Uterus (tissue), 4 donors: ENCODE data around the gene CD3G. TPM values are rescaled to one million over a fixed set of nuclear protein-coding genes. Genes with fewer than 3 reads are reported as not detected.
"Not testable (repeated sequence)": the region's sequence is repeated elsewhere in the genome, so short reads cannot be mapped to it uniquely, and the experiment has no call there.

Experiments used
- DNase-seq, 2 donors: peaks; one replicate each; pipeline ENCODE4 v3.0.0-alpha.2; 2019 to 2020
- H3K27ac ChIP-seq, 2 donors: fragments of 200-600 bp; sonication (generic); 1 replicate in 1 of 2; 2 replicates in 1 of 2; pipeline ENCODE4 v1.5.1; 2016 to 2018
- H3K27me3 ChIP-seq, 2 donors: fragments of 200-600 bp; sonication (generic); one replicate each; pipeline ENCODE4 v1.5.1; 2018 to 2019; ENCODE audit warnings: control low read depth in 1 of 2
- H3K36me3 ChIP-seq, 2 donors: fragments of 200-600 bp; sonication (generic); one replicate each; pipeline ENCODE4 v1.5.1; 2019; ENCODE audit warnings: control low read depth in 1 of 2
- H3K4me1 ChIP-seq, 2 donors: fragments of 200-600 bp; sonication (generic); one replicate each; pipeline ENCODE4 v1.5.1; 2018 to 2019; ENCODE audit warnings: control low read depth in 1 of 2
- H3K4me3 ChIP-seq, 2 donors: fragments of 200-600 bp; sonication (generic); 1 replicate in 1 of 2; 2 replicates in 1 of 2; pipeline ENCODE4 v1.5.1; 2018 to 2019; ENCODE audit warnings: mild to moderate bottlenecking in 1 of 2
- H3K9me3 ChIP-seq, 2 donors: fragments of 200-600 bp; sonication (generic); one replicate each; pipeline ENCODE4 v1.5.1; 2019; ENCODE audit warnings: control low read depth in 1 of 2
- POLR2A ChIP-seq, 2 donors: fragments of 450-650 bp; IDR thresholded peaks; one replicate each; pipeline ENCODE4 v1.6.1; 2016; ENCODE audit warnings: antibody characterized with exemption in 2 of 2, mild to moderate bottlenecking in 1 of 2, moderate library complexity in 1 of 2
- intact Hi-C: fragments of 100-400 bp; cut with DNase I; formaldehyde crosslinking; loops from one replicate; pipeline ENCODE4 v1.15.1; 2023; ENCODE audit warnings: low total_unique reads
- small RNA-seq: library from RNA; depleted of rRNA; stranded (forward); fragments of <200 nt; gene quantifications from one replicate; pipeline ENCODE3, GENCODE V24; 2016
- total RNA-seq, 4 donors: library from RNA; depleted of rRNA in 3 of 4; stranded (reverse); fragments of >200 nt in 3 of 4; gene quantifications; one replicate each; pipeline versions ENCODE4 v1.1.0 to v1.2.4, GENCODE V29; 2014 to 2023
- TF ChIP-seq, protein P1 (sequence below), 4 experiments: fragments of 200-600 bp in 2 of 4; fragments of 450-650 bp in 2 of 4; sonication (generic) in 2 of 4; IDR thresholded peaks; one replicate each; pipeline ENCODE4 v1.5.1; 2016 to 2019; ENCODE audit warnings: antibody characterized with exemption in 4 of 4, mild to moderate bottlenecking in 2 of 4, moderate library complexity in 1 of 4
- donor health status: DM: yes; HTN: yes; CAD: no.

CD3G gene
- total RNA-seq, 4 donors from 2014 or later: 0.34 to 6.2 TPM; not detected in 2

DNA sequence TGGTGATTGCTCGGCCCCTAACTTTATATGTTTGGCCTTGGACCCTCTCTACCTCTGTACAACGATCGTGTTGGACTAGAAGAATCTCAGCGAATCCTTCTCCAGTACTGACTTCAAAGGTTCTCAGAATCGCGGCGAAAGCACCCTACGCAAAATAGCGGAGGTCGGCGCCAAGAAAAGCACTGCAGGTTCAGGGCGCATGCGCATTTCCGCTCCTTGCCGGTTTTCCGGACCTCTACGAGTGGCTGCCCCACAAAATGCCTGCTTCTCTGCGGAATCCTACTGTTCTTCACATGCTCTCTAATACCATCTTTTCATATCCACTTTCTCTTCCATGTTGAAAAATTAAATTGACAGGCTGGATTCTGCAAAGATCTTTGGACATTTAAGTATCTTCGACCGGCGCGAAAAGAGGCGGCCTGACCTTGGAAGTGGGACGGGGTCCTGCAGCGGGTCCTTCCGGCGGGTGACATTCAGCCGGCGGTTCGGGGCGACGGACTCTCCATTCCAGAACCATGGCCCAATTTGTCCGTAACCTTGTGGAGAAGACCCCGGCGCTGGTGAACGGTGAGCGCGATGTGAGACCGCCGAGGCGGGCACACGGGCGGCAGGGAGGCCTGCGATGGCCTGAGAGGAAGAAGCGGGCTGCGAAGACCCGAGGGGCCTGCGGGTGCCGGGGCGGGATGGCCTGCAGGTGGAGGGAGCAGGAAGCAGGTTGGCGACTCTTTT lies 57.2 kb downstream of the CD3G start, which contains the start of gene ATP5MG:
Gene ATP5MG, plus strand, starts transcription at position 456 of the 729 bp plus-strand sequence. Its CDS starts 60 bp downstream, at position 516.
- no peaks in the 10 kb centered on the region for H3K36me3 ChIP-seq
- H3K4me1 ChIP-seq: peaks cover 3 to 15% of the 10 kb centered on the region in 2 donors
- intact Hi-C loops: no loop called here
- DNase-seq: peak; percentile 87 to 88
- no peaks in the 10 kb centered on the region for H3K9me3 ChIP-seq
- H3K27me3 ChIP-seq: no peaks in the 10 kb centered on the region
- peak within 1 kb of the TSS; percentile 81 to 93 for H3K27ac ChIP-seq
- TF ChIP-seq POLR2A (IDR thresholded peaks at IDR 0.05): peak in 1 of 2 donors; percentile 28
- TF ChIP-seq, protein P1, sequence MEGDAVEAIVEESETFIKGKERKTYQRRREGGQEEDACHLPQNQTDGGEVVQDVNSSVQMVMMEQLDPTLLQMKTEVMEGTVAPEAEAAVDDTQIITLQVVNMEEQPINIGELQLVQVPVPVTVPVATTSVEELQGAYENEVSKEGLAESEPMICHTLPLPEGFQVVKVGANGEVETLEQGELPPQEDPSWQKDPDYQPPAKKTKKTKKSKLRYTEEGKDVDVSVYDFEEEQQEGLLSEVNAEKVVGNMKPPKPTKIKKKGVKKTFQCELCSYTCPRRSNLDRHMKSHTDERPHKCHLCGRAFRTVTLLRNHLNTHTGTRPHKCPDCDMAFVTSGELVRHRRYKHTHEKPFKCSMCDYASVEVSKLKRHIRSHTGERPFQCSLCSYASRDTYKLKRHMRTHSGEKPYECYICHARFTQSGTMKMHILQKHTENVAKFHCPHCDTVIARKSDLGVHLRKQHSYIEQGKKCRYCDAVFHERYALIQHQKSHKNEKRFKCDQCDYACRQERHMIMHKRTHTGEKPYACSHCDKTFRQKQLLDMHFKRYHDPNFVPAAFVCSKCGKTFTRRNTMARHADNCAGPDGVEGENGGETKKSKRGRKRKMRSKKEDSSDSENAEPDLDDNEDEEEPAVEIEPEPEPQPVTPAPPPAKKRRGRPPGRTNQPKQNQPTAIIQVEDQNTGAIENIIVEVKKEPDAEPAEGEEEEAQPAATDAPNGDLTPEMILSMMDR (IDR thresholded peaks at IDR 0.05): no peak
- peak within 1 kb of the TSS; percentile 91 to 98 for H3K4me3 ChIP-seq

DNA sequence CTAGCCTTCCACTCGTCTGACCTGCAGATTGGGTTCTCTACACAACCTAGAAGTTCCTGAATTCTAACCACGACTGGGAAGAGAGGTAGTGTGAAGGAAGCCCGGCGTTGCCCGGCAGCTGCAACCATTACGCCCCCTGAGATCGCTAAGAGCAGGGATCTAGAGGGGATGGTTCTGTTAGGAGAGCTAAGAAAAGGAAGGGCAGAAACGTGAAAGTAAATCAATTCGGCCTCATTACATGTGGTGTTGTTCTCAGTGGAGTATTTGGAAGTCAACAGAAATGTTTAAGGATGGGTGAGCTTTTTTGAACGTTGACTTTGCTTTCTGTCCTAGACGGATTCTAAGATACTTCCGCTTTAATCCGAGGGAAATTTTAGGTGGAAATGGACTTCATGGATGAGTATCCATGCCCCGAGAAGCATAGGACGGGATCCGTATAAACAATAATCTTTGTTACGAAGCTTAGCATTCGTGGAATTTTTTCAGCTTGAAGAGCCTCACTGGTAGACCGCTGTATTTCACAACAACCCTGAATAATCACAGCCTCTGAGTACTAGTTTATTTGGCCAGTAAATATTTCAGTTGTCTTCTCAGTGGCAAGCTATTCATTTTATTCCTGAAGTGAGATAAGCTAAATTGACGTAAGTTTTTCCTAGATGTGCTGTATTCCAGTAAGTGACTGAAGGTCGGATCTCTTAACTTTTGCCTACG lies 57.9 kb downstream of the CD3G start:
- no peak for DNase-seq
- Histone ChIP-seq H3K4me3 (peak overlapping the region; percentile 91 to 98), H3K27me3 (no peaks in the 10 kb centered on the region), H3K36me3 (no peaks in the 10 kb centered on the region), H3K27ac (peak overlapping the region; percentile 81 to 93), H3K4me1 (peaks cover 3 to 15% of the 10 kb centered on the region in 2 donors), H3K9me3 (no peaks in the 10 kb centered on the region)
- intact Hi-C loops: no loop called here
- TF ChIP-seq POLR2A (IDR thresholded peaks at IDR 0.05): no peak
- TF ChIP-seq, protein P1 (IDR thresholded peaks at IDR 0.05): no peak

DNA sequence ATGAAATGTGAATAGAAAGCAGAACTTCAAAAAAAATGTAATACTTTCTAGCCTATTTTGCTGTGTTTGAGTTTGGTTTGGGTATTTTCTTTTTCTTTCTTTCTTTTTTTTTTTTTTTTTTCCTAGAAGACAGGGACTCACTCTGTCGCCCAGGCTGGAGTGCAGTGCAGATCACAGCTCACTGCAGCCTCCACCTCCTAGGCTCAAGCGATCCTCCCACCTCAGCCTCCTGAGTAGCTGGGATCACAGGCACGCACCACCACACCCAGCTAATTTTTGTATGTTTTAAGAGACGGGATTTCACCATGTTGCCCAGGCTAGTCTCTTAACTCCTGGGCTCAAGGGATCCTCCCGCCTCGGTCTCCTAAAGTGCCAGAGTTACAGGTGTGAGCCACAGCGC lies 58.5 kb downstream of the CD3G start:
- peaks cover 3 to 15% of the 10 kb centered on the region in 2 donors for H3K4me1 ChIP-seq
- H3K27me3 ChIP-seq, H3K36me3 ChIP-seq, DNase-seq, intact Hi-C loops, H3K9me3 ChIP-seq: not testable (repeated sequence)
- H3K27ac ChIP-seq: peak overlapping the region in 1 of 2 donors; percentile 93
- peak overlapping the region; percentile 91 to 98 for H3K4me3 ChIP-seq

Small RNAs within 50 kb of the gene (small RNA-seq; reads per million reads assigned to genes)
- not detected for gene AP001582.1

Other genes starting within 250 kb of the CD3G start
- 1 to 10 TPM; 1.8 to 7.3 (median 2.5) TPM for gene SCN4B, start 191.5 kb upstream of the CD3G start, total RNA-seq
- gene SCN2B, start 167.7 kb upstream of the CD3G start, total RNA-seq: 1 to 10 TPM in 1 of 4 donors, under 1 TPM in 1, not detected in 2; 0.37 to 9.3 TPM
- 1 to 10 TPM; 1.2 to 9.1 (median 5.6) TPM for gene JAML, start 119.3 kb upstream of the CD3G start, total RNA-seq
- 1 to 10 TPM in 3 of 4 donors, under 1 TPM in 1; 0.26 to 8.3 (median 3.3) TPM for gene MPZL3, start 92.0 kb upstream of the CD3G start, total RNA-seq
- gene MPZL2, start 80.0 kb upstream of the CD3G start, total RNA-seq: 100 to 1,000 TPM in 1 of 4 donors, 10 to 100 TPM in 3; 40.9 to 191 (median 73.9) TPM
- 1 to 10 TPM in 1 of 4 donors, under 1 TPM in 1, not detected in 2; 0.48 to 2.4 TPM for gene CD3E, start 39.6 kb upstream of the CD3G start, total RNA-seq
- 1 to 10 TPM in 1 of 4 donors, not detected in 3; 1.7 TPM for gene CD3D, start 1.6 kb upstream of the CD3G start, total RNA-seq
- 10 to 100 TPM; 31.0 to 41.2 (median 33.3) TPM for gene UBE4A, start 15.3 kb downstream of the CD3G start, total RNA-seq
- gene ATP5MG, start 57.3 kb downstream of the CD3G start, total RNA-seq: 100 to 1,000 TPM in 3 of 4 donors, 10 to 100 TPM in 1; 36.4 to 274 (median 152) TPM
- gene KMT2A, start 92.1 kb downstream of the CD3G start, total RNA-seq: 100 to 1,000 TPM in 1 of 4 donors, 10 to 100 TPM in 3; 41.0 to 142 (median 73.9) TPM
- 1 to 10 TPM in 1 of 4 donors, not detected in 3; 1.8 TPM for gene TTC36, start 183.1 kb downstream of the CD3G start, total RNA-seq
- gene TMEM25, start 186.8 kb downstream of the CD3G start, total RNA-seq: 10 to 100 TPM in 3 of 4 donors, 1 to 10 TPM in 1; 6.1 to 26.8 (median 15.8) TPM
- gene IFT46, start 221.6 kb downstream of the CD3G start, total RNA-seq: 10 to 100 TPM; 37.4 to 73.5 (median 58.7) TPM
- 100 to 1,000 TPM in 2 of 4 donors, 10 to 100 TPM in 2; 55.3 to 154 (median 112) TPM for gene ARCN1, start 228.1 kb downstream of the CD3G start, total RNA-seq